ENCODE measurements around the gene SCYL2. TPM values are rescaled to one million over a fixed set of nuclear protein-coding genes. Genes with fewer than 3 reads are reported as not detected.
A peak's percentile ranks its signal among the peaks of the same experiment; 100 is the strongest.
"Not testable (repeated sequence)": the region's sequence is repeated elsewhere in the genome, so short reads cannot be mapped to it uniquely, and the experiment has no call there.

The SCYL2 gene
- polyA plus RNA-seq, 1 donor = 52.9 TPM

GRCh38 chr12:100263131-100263530 lies 3.8 kb upstream of the SCYL2 start:
- Histone ChIP-seq H3K27me3 (ENCODE audit: control insufficient read depth, insufficient read depth, low read length) (no peaks in the 10 kb centered on the region), H3K36me3 (ENCODE audit: control insufficient read depth, insufficient read depth, low read length) (no peaks in the 10 kb centered on the region), H3K4me3 (ENCODE audit: low read length) (no peak overlapping the region), H3K27ac (ENCODE audit: low read length) (no peak overlapping the region), H3K9me3 (ENCODE audit: control insufficient read depth, low read depth, low read length) (no peaks in the 10 kb centered on the region), H3K4me1 (ENCODE audit: control insufficient read depth, insufficient read depth, low read length) (no peaks in the 10 kb centered on the region)
- WGBS (ENCODE audit: insufficient coverage, low lambda C conversion rate) = 100% methylated on average over 2 of the region's 5 CpGs
- DNase-seq = no peak

DNA sequence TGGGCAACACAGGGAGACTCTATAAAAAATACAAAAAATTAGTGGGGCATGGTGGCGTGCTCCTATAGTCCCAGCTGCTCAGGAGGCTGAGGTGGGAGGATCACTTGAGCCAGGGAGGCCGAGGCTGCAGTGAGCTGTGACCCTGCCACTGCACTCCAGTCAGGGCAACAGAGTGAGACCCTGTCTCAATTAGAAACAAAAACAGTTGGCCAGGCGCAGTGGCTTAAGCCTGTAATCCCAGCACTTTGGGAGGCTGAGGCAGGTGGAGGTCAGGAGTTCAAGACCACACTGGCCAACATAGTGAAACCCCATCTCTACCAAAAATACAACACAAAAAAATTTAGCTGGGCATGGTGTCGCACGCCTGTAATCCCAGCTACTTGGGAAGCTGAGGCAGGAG lies 1.9 kb upstream of the SCYL2 start:
- not testable (repeated sequence) for DNase-seq; H3K4me3 ChIP-seq (ENCODE audit: low read length); H3K9me3 ChIP-seq (ENCODE audit: control insufficient read depth, low read depth, low read length); H3K36me3 ChIP-seq (ENCODE audit: control insufficient read depth, insufficient read depth, low read length); H3K4me1 ChIP-seq (ENCODE audit: control insufficient read depth, insufficient read depth, low read length); H3K27ac ChIP-seq (ENCODE audit: low read length); H3K27me3 ChIP-seq (ENCODE audit: control insufficient read depth, insufficient read depth, low read length)
- no CpG with 5 or more reads among the region's 5 CpGs for WGBS (ENCODE audit: insufficient coverage, low lambda C conversion rate)

DNA sequence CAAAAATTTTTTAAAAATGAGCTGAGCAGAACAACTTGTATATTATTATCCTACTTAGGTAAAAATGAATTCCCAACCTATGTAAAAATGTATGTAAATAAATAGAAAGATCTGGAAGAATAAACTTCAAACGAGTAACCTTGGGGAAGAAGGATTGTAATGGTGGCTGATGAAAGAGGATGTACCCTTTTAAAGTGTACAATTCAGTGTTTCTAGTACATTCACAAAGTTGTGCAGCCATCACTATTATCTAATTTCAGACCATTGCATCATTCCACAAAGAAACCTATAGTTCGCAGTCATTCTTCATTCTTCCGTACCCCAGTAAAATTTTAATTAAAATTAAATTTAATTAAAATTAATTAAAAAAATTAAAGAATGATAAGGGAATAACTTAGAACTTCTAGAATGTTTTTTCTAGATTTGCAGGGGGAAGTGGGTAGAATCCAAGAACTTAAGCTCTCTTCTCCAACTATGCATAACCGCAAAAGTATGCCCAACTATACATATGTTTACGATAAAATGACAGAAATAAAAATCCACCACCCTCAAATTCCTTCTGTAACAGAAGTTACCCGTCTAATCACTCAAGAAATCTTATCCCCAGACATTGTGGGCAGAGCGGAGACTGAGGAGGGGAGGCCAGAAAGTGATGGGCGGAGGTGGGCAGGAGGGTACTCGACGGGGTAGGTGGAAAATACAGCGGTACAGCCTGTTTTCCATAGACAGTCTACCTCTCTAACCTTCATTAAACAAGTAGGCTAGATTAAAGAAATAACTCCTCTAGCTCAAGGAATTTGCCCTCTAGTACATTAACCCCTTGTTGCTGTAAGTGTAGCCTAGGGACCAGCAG lies 1.0 kb upstream of the SCYL2 start:
- Histone ChIP-seq H3K4me3 (ENCODE audit: low read length) (peak overlapping the region; percentile 88), H3K9me3 (ENCODE audit: control insufficient read depth, low read depth, low read length) (no peaks in the 10 kb centered on the region), H3K4me1 (ENCODE audit: control insufficient read depth, insufficient read depth, low read length) (no peaks in the 10 kb centered on the region), H3K27me3 (ENCODE audit: control insufficient read depth, insufficient read depth, low read length) (no peaks in the 10 kb centered on the region), H3K27ac (ENCODE audit: low read length) (peak overlapping the region; percentile 91), H3K36me3 (ENCODE audit: control insufficient read depth, insufficient read depth, low read length) (no peaks in the 10 kb centered on the region)
- 100% methylated on average over 3 of the region's 11 CpGs for WGBS (ENCODE audit: insufficient coverage, low lambda C conversion rate)
- DNase-seq = no peak

DNA sequence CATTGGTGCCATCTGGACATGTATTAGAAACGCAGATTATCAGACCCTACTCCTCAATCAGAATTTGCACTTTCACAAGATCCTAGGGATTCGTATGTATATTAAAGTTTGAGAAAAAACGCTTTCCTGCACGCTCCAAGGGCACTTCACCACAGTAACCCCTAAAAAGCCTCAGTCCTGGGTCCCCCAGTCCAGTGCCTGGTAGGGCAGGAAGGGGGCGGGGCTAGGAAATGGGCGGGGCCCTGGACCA lies 467 bp upstream of the SCYL2 start:
- WGBS (ENCODE audit: insufficient coverage, low lambda C conversion rate) = no CpG with 5 or more reads among the region's 6 CpGs
- Histone ChIP-seq H3K9me3 (ENCODE audit: control insufficient read depth, low read depth, low read length) (no peaks in the 10 kb centered on the region), H3K4me3 (ENCODE audit: low read length) (peak overlapping the region; percentile 88), H3K27me3 (ENCODE audit: control insufficient read depth, insufficient read depth, low read length) (no peaks in the 10 kb centered on the region), H3K4me1 (ENCODE audit: control insufficient read depth, insufficient read depth, low read length) (no peaks in the 10 kb centered on the region), H3K36me3 (ENCODE audit: control insufficient read depth, insufficient read depth, low read length) (no peaks in the 10 kb centered on the region), H3K27ac (ENCODE audit: low read length) (peak overlapping the region; percentile 91)
- DNase-seq = no peak

GRCh38 chr12:100267603-100268281 lies 765 bp downstream of the SCYL2 start:
- H3K9me3 ChIP-seq (ENCODE audit: control insufficient read depth, low read depth, low read length) = no peaks in the 10 kb centered on the region
- H3K4me3 ChIP-seq (ENCODE audit: low read length) = peak overlapping the region; percentile 88
- H3K4me1 ChIP-seq (ENCODE audit: control insufficient read depth, insufficient read depth, low read length) = no peaks in the 10 kb centered on the region
- H3K27me3 ChIP-seq (ENCODE audit: control insufficient read depth, insufficient read depth, low read length) = no peaks in the 10 kb centered on the region
- no peaks in the 10 kb centered on the region for H3K36me3 ChIP-seq (ENCODE audit: control insufficient read depth, insufficient read depth, low read length)
- peak overlapping the region; percentile 91 for H3K27ac ChIP-seq (ENCODE audit: low read length)
- peak in 1 of 2 donors; percentile 70 for DNase-seq
- WGBS (ENCODE audit: insufficient coverage, low lambda C conversion rate) = no CpG with 5 or more reads among the region's 33 CpGs

- H3K4me3 ChIP-seq (ENCODE audit: low read length) = peak overlapping the region; percentile 88
- DNase-seq = peak in 1 of 2 donors; percentile 23
- no peaks in the 10 kb centered on the region for H3K9me3 ChIP-seq (ENCODE audit: control insufficient read depth, low read depth, low read length)
- 83% methylated on average over 1 of the region's 5 CpGs for WGBS (ENCODE audit: insufficient coverage, low lambda C conversion rate)
- H3K4me1 ChIP-seq (ENCODE audit: control insufficient read depth, insufficient read depth, low read length) = no peaks in the 10 kb centered on the region
- H3K27ac ChIP-seq (ENCODE audit: low read length) = peak overlapping the region; percentile 91
- H3K27me3 ChIP-seq (ENCODE audit: control insufficient read depth, insufficient read depth, low read length) = no peaks in the 10 kb centered on the region
- no peaks in the 10 kb centered on the region for H3K36me3 ChIP-seq (ENCODE audit: control insufficient read depth, insufficient read depth, low read length)
Measured at GRCh38 chr12:100268835-100269564, 2.0 kb downstream of the SCYL2 start.

DNA sequence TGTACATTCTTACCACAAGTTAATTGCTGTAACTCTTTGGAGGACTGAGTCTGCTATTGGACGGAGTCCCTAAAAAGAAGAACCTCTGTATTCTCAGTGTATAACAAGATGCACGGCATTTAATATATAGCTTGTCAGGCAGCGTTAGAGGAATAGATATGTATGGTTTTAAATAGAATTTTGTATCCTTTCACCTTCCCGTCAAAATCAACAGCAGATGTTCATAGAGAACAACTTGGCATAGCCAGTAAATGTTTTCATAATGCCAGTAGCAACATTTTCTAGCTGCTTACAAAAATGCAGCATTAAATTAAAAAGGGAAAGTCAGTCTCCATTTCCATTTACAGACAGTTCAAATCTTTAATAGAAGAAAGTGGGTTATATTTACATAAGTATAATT lies 6.8 kb downstream of the SCYL2 start:
- no peaks in the 10 kb centered on the region for H3K4me1 ChIP-seq (ENCODE audit: control insufficient read depth, insufficient read depth, low read length)
- no peak for DNase-seq
- no peak overlapping the region for H3K27ac ChIP-seq (ENCODE audit: low read length)
- H3K27me3 ChIP-seq (ENCODE audit: control insufficient read depth, insufficient read depth, low read length) = no peaks in the 10 kb centered on the region
- H3K9me3 ChIP-seq (ENCODE audit: control insufficient read depth, low read depth, low read length) = no peaks in the 10 kb centered on the region
- no peak overlapping the region for H3K4me3 ChIP-seq (ENCODE audit: low read length)
- no CpG with 5 or more reads among the region's 4 CpGs for WGBS (ENCODE audit: insufficient coverage, low lambda C conversion rate)
- no peaks in the 10 kb centered on the region for H3K36me3 ChIP-seq (ENCODE audit: control insufficient read depth, insufficient read depth, low read length)

DNA sequence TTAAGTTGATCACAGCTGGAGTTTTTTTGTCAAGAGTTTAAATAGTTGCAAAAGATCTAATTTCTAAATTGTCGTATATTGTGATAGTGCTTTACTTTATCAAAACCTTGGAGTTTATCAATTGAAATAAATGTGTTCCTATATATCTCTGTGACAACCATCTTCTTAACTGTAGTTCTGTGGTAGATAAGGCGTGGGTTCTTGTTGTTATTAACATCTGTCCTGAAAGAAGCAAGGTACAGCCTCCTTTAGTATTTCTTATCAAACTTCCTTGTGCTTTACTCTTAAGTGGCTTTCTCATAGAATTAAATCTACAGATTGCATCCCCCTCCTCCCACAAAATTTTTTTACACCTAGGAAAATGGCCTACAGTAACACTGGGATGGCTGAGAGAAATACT lies 7.3 kb downstream of the SCYL2 start:
- DNase-seq = no peak
- WGBS (ENCODE audit: insufficient coverage, low lambda C conversion rate) = 40% methylated on average over 1 of the region's 2 CpGs
- no peak overlapping the region for H3K27ac ChIP-seq (ENCODE audit: low read length)
- no peaks in the 10 kb centered on the region for H3K36me3 ChIP-seq (ENCODE audit: control insufficient read depth, insufficient read depth, low read length)
- no peak overlapping the region for H3K4me3 ChIP-seq (ENCODE audit: low read length)
- no peaks in the 10 kb centered on the region for H3K27me3 ChIP-seq (ENCODE audit: control insufficient read depth, insufficient read depth, low read length)
- H3K9me3 ChIP-seq (ENCODE audit: control insufficient read depth, low read depth, low read length) = no peaks in the 10 kb centered on the region
- H3K4me1 ChIP-seq (ENCODE audit: control insufficient read depth, insufficient read depth, low read length) = peaks cover 2% of the 10 kb centered on the region

DNA sequence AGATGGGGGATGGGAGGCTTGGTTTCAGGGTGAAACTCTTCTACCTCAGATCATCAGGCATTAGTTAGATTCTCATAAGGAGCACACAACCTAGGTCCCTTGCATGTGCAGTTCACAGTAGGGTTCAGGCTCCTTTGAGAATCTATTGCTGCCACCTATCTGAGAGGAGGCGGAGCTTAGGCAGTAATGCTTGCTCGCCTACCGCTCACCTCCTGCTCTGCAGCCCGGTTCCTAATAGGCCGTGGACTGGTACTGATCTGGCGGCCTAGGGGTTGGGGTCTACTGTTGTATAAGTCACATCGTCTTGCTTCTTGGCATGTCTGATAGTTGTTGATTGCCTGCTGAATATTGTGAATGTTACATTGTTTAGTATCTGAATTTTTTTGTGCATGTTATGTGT lies 12.2 kb downstream of the SCYL2 start:
- peak overlapping the region; percentile 16 for H3K27ac ChIP-seq (ENCODE audit: low read length)
- no peaks in the 10 kb centered on the region for H3K27me3 ChIP-seq (ENCODE audit: control insufficient read depth, insufficient read depth, low read length)
- peaks cover 9% of the 10 kb centered on the region for H3K4me1 ChIP-seq (ENCODE audit: control insufficient read depth, insufficient read depth, low read length)
- no peak overlapping the region for H3K4me3 ChIP-seq (ENCODE audit: low read length)
- H3K36me3 ChIP-seq (ENCODE audit: control insufficient read depth, insufficient read depth, low read length) = peaks cover 5% of the 10 kb centered on the region
- DNase-seq = no peak
- WGBS (ENCODE audit: insufficient coverage, low lambda C conversion rate) = no CpG with 5 or more reads among the region's 7 CpGs
- no peaks in the 10 kb centered on the region for H3K9me3 ChIP-seq (ENCODE audit: control insufficient read depth, low read depth, low read length)

DNA sequence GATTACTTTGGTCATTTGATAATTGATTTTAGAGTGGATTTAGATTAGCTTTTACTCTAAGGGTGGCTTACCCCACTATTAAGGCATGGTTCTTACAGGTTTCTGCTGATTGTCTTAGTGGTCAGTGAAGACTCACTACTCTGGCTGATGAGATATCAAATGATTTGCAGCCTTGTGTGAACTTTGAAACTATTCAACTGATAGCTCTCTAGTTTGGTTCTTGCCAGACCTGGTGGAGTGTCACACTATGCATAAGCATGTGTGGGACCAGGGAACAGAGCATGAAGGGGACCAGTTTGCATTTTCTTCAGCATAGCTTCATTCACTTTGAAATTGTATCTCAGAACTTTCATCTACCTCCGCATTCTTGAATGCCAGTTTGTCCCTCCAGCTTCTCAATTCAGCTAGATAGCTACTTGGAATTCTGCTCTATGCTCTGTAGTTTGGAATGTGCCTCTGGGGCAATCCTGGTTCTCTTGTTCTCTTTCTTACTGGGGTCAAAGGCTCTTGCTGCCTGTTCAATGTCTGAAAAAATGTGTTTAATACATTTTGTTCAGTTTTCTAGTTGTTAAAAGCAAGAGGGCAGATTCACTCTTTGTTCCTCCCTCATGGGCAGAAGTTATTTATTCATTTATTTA lies 12.7 kb downstream of the SCYL2 start:
- peaks cover 9% of the 10 kb centered on the region for H3K4me1 ChIP-seq (ENCODE audit: control insufficient read depth, insufficient read depth, low read length)
- peak overlapping the region; percentile 16 for H3K27ac ChIP-seq (ENCODE audit: low read length)
- peak; percentile 10 to 38 for DNase-seq
- no peaks in the 10 kb centered on the region for H3K27me3 ChIP-seq (ENCODE audit: control insufficient read depth, insufficient read depth, low read length)
- H3K4me3 ChIP-seq (ENCODE audit: low read length) = no peak overlapping the region
- H3K36me3 ChIP-seq (ENCODE audit: control insufficient read depth, insufficient read depth, low read length) = peaks cover 7% of the 10 kb centered on the region
- WGBS (ENCODE audit: insufficient coverage, low lambda C conversion rate) = no CpG with 5 or more reads among the region's 1 CpG
- no peaks in the 10 kb centered on the region for H3K9me3 ChIP-seq (ENCODE audit: control insufficient read depth, low read depth, low read length)

Measured in large intestine (tissue), 3 donors.